Gastroesophageal sphincter (tissue), 4 donors: Measurements from ENCODE around the gene COQ4. TPM values are rescaled to one million over a fixed set of nuclear protein-coding genes. Genes with fewer than 3 reads are reported as not detected.
A peak's percentile ranks its signal among the peaks of the same experiment; 100 is the strongest.

ENCODE experiments used
- ATAC-seq: fragments of 150-250 bp; one replicate; pipeline ENCODE4 v1.9.1; 2016; ENCODE audit warnings: mild to moderate bottlenecking, moderate library complexity
- H3K27ac ChIP-seq, 4 donors: fragments of 200-600 bp; sonication (generic) in 3 of 4; 1 replicate in 3 of 4; 2 replicates in 1 of 4; pipeline ENCODE4 v1.5.1; 2016 to 2019
- H3K27me3 ChIP-seq: fragments of 200-600 bp; sonication (generic); one replicate; pipeline ENCODE4 v1.5.1; 2019
- H3K36me3 ChIP-seq, 2 donors: fragments of 200-600 bp; sonication (generic); one replicate each; pipeline ENCODE4 v1.5.1; 2019; ENCODE audit warnings: control low read depth in 1 of 2
- H3K4me1 ChIP-seq, 3 donors: fragments of 200-600 bp; sonication (generic); 1 replicate in 2 of 3; 2 replicates in 1 of 3; pipeline ENCODE4 v1.5.1; 2016 to 2019; ENCODE audit warnings: control low read depth in 2 of 3
- H3K4me3 ChIP-seq, 2 donors: fragments of 200-600 bp; sonication (generic); one replicate each; pipeline ENCODE4 v1.5.1; 2019; ENCODE audit warnings: mild to moderate bottlenecking in 1 of 2, moderate library complexity in 1 of 2
- H3K9me3 ChIP-seq, 3 donors: fragments of 200-600 bp; sonication (generic); one replicate each; pipeline ENCODE4 v1.5.1; 2017 to 2019; ENCODE audit warnings: control low read depth in 2 of 3
- CTCF ChIP-seq, 4 experiments: fragments of 200-600 bp in 2 of 4; fragments of 450-650 bp in 2 of 4; sonication (generic) in 1 of 4; IDR thresholded peaks; one replicate each; pipeline ENCODE4 v1.5.1; 2017 to 2019; ENCODE audit warnings: antibody characterized with exemption in 4 of 4, mild to moderate bottlenecking in 2 of 4, moderate library complexity in 2 of 4
- EP300 ChIP-seq: sonication (generic); formaldehyde crosslinking; IDR thresholded peaks from one replicate; pipeline ENCODE4 v1.6.1; 2017; ENCODE audit warnings: antibody characterized with exemption, mild to moderate bottlenecking
- POLR2A ChIP-seq, 2 donors: fragments of 450-650 bp; IDR thresholded peaks; one replicate each; pipeline ENCODE4 v1.6.1; 2017; ENCODE audit warnings: antibody characterized with exemption in 2 of 2, mild to moderate bottlenecking in 2 of 2, moderate library complexity in 1 of 2
- POLR2AphosphoS5 ChIP-seq: sonication (generic); formaldehyde crosslinking; IDR thresholded peaks from one replicate; pipeline ENCODE4 v1.6.1; 2017; ENCODE audit warnings: antibody characterized with exemption
- WGBS, 2 donors: methylation state at CpG; one replicate each; pipeline ENCODE4 v1.1.5; 2018; ENCODE audit warnings: low coverage in 1 of 2; 5-methylcytosine and 5-hydroxymethylcytosine counted together
- total RNA-seq, 4 donors: library from RNA; depleted of rRNA; stranded (reverse); fragments of >200 nt; gene quantifications; one replicate each; pipeline ENCODE4 v1.1.0, GENCODE V29; 2016

Gene COQ4
- total RNA-seq, 4 donors from 2014 or later, result 25.8 to 40.5 (median 31.8) TPM

DNA sequence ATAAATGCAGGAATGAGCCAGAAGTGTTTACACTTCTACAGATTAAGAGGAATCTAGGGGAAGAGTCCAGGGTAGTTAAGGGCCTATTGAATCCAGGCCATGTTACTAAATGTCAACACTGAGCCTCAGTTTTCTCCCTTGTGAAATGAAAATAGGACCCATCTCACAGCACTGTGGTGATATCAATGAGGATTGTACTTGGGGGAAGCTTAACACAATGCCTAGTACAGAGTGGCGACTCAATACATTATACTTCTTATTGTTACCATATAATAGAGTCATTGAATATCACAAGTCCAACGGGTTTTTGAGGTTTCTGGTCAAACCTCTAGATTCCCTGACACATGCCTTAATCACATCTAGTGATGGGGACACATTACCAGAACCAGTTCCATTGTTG is 5.0 kb upstream of the COQ4 start:
- Histone ChIP-seq H3K4me1 (peaks cover 0 to 16% (median 7%) of the 10 kb centered on the region in 3 donors), H3K4me3 (no peak overlapping the region), H3K36me3 (peaks cover 0 to 83% of the 10 kb centered on the region in 2 donors), H3K9me3 (no peaks in the 10 kb centered on the region), H3K27ac (no peak overlapping the region), H3K27me3 (no peaks in the 10 kb centered on the region)
- ATAC-seq, result no peak
- TF ChIP-seq CTCF (IDR thresholded peaks at IDR 0.05) (no peak), EP300 (no peak), POLR2AphosphoS5 (no peak), POLR2A (IDR thresholded peaks at IDR 0.05) (no peak)
- 80 to 93% methylated on average over 2 of the region's 2 CpGs for WGBS, 2 donors

DNA sequence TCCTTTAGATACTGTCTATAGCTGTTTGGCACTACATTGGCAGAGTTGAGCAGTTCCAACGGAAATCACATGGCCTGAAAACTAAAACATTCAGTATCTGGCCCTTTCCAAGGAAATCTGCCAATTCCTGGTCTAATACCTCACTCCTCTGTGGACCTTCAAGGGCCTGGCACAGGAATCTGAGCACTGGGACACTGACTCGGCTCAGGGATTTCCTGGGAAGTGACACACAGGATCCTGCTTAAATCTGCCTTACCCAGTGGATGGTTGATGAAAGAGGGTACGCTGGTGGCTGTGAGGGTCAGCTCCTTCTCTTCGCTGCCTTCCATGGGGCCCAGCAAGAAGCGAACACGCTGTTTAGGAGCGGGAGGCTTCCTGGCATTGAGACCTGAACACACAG is 1.3 kb upstream of the COQ4 start:
- no peaks in the 10 kb centered on the region for H3K9me3 ChIP-seq
- H3K4me1 ChIP-seq, result peaks cover 0 to 46% (median 15%) of the 10 kb centered on the region in 3 donors
- TF ChIP-seq CTCF (IDR thresholded peaks at IDR 0.05), result no peak
- no peak for TF ChIP-seq POLR2A (IDR thresholded peaks at IDR 0.05)
- no peak for TF ChIP-seq POLR2AphosphoS5
- no peak for TF ChIP-seq EP300
- no peak overlapping the region for H3K27ac ChIP-seq
- H3K27me3 ChIP-seq, result no peaks in the 10 kb centered on the region
- H3K36me3 ChIP-seq, result peaks cover 0 to 68% of the 10 kb centered on the region in 2 donors
- no peak for ATAC-seq
- 40 to 82% methylated on average over 1 to 6 of the region's 7 CpGs for WGBS, 2 donors
- H3K4me3 ChIP-seq, result peak overlapping the region in 1 of 2 donors; percentile 97

DNA sequence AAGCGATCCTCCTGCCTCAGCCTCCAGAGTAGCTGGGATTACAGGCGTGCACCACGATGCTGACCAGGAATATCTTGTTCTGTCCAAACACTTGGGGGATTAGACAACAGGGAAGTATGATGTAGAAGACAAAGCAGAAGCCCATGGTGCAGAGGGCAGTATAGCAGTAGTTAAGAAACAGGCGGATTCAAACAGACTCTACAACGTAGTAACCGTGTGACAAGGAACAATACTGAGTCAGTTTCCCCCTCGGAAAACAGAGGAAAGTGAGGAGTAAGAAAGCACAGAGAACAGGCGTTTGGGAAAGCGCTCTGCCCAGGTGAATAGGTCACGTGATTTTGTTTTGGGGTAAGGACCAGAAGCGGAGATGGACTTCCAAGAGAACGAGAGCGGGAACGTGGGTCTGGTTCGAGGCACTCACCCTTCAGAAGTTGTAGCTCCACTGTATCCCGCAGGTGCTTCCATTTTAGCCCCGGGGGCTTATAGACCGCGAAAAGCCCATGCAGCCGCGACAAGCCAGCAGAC is 698 bp upstream of the COQ4 start:
- Histone ChIP-seq H3K4me1 (peaks cover 0 to 46% (median 15%) of the 10 kb centered on the region in 3 donors), H3K36me3 (peaks cover 0 to 68% of the 10 kb centered on the region in 2 donors), H3K4me3 (peak overlapping the region; percentile 52 to 97), H3K27me3 (no peaks in the 10 kb centered on the region), H3K9me3 (no peaks in the 10 kb centered on the region), H3K27ac (peak overlapping the region in 3 of 4 donors; percentile 87 to 91 (median 90))
- 0 to 2% methylated on average over 8 to 13 of the region's 21 CpGs for WGBS, 2 donors
- peak; percentile 2 for ATAC-seq
- no peak for TF ChIP-seq CTCF (IDR thresholded peaks at IDR 0.05)
- TF ChIP-seq POLR2AphosphoS5, result no peak
- TF ChIP-seq POLR2A (IDR thresholded peaks at IDR 0.05), result no peak
- TF ChIP-seq EP300, result no peak

- peaks cover 0 to 68% of the 10 kb centered on the region in 2 donors for H3K36me3 ChIP-seq
- TF ChIP-seq POLR2A (IDR thresholded peaks at IDR 0.05) (no peak), EP300 (no peak)
Measured at GRCh38 chr9:128323212-128323730, 632 bp downstream of the COQ4 start.

DNA sequence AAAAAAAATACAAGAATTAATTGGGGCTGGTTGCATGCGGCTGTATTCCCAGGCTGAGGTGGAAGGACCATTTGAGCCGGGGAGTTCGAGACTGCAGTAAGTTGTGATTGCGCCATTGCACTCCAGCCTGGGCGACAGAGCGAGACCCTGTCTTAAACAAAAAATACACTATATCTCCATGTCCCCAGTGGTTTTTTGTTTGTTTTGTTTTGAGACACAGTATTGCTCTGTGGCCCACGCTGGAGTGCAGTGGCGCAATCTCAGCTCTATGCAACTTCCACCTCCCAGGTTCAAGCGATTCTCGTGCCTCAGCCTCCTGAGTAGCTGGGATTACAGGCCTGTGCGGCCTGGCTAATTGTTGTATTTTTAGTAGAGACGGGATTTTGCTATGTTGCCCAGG is 1.2 kb downstream of the COQ4 start:
- peaks cover 0 to 68% of the 10 kb centered on the region in 2 donors for H3K36me3 ChIP-seq
- no peaks in the 10 kb centered on the region for H3K9me3 ChIP-seq
- no peak for ATAC-seq
- peaks cover 0 to 46% (median 15%) of the 10 kb centered on the region in 3 donors for H3K4me1 ChIP-seq
- TF ChIP-seq CTCF (IDR thresholded peaks at IDR 0.05) (no peak), EP300 (no peak)
- peak overlapping the region in 1 of 4 donors; percentile 91 for H3K27ac ChIP-seq
- H3K27me3 ChIP-seq, result no peaks in the 10 kb centered on the region
- H3K4me3 ChIP-seq, result peak overlapping the region in 1 of 2 donors; percentile 97
- 77 to 93% methylated on average over 8 to 12 of the region's 12 CpGs for WGBS, 2 donors

More at GRCh38 chr9:128323212-128323730, 632 bp downstream of the COQ4 start:
- WGBS, 2 donors, result 20 to 48% methylated on average over 5 to 14 of the region's 16 CpGs
- Histone ChIP-seq H3K27ac (peak overlapping the region in 3 of 4 donors; percentile 87 to 91 (median 90)), H3K9me3 (no peaks in the 10 kb centered on the region), H3K4me3 (peak overlapping the region; percentile 52 to 97), H3K27me3 (no peaks in the 10 kb centered on the region), H3K4me1 (peaks cover 0 to 46% (median 15%) of the 10 kb centered on the region in 3 donors)
- ATAC-seq, result no peak
